ENCODE results near the gene CHSY3.

Gene CHSY3

DNA sequence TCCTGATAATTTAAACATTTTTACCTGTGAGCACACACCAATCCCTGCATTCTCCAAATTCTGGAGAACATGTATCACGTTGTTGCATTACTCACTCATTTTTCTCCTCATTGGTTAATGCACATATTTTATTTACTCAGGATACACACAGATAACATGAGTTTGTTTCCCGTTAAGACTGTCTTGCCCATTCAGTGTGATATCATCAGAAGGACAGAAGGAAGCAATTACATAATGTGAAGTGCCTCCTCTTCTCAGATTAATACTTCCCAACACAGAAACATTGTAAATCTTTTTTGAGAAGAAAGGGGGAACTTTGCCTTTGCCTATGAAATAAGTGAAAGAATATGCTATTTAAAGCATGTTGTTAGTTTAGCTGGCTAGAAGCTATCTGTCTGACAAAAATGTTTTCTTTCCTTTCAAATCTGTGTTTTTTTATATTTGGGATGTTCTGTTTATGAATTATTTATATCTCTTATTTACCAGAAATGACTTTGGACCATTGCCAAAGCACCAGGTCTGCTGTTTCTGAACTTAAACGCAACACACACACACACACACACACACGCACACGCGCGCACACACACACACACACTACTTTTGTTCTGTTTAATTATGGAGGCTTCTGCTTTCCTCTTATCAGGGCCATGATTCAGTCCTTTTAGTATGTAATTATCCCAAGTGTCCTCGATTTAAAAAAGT, 186.5 kb downstream of the CHSY3 start:
- DNase-seq (ENCODE audit: low spot score), result no peak

DNA sequence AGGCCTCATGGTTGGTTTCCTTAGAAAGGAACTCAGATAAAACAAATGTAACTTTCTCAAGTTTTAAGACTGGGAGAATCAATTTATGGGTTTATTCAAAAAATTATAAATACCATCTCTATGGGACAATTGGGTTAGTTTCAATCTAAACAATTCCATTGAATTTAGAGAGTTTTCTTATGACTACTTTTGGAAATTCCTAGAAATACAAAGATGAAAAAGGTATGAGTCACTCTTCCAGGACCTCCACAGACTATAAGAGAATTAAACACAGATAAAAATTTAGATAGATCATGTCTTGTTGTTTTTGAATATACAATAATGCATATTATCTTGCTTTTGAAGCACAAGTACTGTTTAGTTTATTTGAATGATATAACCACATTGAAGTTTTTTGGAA, 188.7 kb downstream of the CHSY3 start:
- DNase-seq (ENCODE audit: low spot score), result no peak

DNA sequence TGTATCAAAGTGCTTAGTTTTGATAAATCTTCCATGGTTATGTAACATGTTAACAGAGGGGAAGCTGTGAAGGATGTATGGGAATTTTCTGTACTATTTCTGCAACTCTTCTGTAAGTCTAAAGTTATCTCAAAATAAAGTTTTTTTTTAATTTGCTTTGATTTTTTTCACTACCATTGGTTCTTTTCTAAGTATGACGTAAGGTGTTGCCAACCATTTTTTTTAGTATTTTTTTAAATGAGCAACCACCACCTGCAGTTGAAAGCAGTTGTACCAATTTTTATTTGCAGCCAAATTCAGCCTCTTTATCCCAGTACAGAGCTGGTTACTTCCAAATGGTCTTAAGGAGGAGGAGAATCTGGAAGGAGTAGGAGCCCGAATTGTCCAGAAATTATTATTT, 192.2 kb downstream of the CHSY3 start:
- DNase-seq (ENCODE audit: low spot score), result no peak

DNA sequence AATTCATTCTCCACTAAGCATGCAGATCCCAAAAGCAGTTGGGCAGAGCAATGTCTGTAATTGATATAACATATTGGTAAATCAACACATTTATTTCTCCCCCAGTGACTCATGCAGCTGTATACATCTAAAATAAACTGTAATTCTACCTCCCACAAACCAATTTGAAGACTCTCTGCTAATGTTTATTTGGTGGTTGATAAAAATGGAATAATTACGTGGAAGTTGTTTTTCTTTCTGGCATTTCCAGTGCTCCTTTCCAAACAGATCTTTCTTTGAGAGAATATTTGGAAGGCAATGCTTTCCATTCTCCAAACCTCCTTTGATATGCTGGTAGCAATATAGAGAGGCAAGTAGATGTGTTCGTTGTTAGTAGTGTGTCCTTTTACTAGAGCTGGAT, 194.7 kb downstream of the CHSY3 start:
- DNase-seq (ENCODE audit: low spot score), result no peak

DNA sequence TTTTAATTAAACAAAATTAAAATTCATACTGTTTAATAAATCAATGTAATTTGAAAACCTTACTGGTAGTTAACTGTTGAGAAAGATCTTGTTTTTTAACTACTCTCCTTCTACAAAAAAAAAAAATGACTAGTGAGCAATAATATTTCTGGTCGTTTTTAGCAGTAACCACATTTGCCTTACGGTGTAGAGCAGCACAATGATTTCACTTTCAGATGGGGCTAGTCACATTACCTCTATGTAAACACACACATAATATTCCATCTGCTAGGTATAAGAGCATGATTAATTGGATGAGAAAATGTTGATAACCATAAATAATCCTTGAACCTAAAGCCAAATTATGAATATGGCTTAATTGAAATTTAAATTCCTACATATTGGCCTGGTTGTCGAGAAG, 198.1 kb downstream of the CHSY3 start:
- no peak for DNase-seq (ENCODE audit: low spot score)

DNA sequence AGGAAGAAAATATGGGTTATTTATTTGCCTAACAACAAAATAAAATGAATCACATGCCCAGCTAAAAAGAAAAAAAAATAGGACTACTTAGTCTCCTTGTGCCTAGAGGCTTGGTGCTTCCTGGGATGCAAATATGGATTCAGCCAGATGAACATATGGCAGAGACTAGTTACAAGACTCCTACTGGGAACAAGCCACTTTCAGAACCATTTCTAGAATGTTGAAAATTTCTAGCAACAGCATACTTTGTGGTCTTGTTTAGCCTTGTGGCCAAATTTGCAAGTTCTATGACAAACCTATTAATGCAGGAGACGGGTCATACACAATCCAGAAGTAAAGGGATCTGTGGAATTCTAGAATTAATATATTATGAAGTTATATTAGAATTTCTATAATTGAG, 198.7 kb downstream of the CHSY3 start:
- no peak for DNase-seq (ENCODE audit: low spot score)

DNA sequence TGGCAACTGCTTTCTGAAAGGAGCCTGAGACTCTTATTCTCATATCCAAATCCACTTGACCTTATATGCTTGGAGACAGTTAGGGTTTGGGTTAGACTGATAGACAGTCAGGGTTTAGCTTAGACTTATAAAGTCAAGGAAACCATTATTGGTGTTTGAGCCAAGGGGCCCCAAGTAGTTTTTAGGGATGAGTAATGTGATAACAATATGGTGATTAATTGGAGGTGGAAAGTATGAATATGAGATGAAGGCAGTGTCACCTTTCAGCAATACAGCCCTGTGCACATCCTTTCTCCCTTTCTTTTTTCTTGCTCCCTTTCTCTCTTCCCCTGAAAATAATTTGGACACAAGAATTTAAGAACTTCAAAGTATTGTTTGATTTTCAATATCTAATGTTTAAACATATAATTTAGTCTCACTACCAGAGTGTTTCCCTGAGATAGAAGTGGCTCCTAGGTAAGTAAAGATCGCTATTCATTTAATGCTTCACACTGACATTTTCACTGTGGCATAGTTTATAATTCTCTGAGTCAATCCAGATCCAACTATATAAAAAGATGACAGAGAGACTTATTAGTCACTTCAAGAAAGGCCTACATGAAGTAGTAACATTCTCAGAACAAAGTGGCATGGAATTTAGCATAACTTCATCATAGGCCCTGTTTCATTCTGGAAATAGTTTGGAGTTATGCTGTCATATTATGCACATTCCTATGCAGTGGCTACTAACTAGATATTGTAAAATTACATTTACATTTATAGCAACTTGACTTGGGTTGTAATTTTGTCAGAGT, 200.8 kb downstream of the CHSY3 start:
- DNase-seq (ENCODE audit: low spot score), result no peak

DNA sequence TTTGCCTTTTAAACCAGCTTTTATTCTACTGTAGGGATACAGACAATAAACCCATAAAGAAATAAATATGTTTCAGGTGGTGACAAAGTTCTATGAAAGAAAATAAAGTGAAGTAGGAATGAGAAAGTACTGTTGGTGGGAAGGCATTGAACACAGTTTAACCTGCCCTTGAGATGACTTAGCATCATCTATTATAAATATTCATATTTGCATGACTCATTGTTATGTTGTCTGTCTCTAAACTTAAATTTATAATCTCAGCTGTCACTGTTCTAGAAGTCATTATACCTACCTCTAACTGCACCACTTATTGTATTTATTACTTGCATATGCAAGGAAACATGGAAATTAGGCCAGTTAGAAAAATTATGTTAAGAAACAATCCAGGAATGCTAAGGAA, 202.2 kb downstream of the CHSY3 start:
- DNase-seq (ENCODE audit: low spot score), result no peak

DNA sequence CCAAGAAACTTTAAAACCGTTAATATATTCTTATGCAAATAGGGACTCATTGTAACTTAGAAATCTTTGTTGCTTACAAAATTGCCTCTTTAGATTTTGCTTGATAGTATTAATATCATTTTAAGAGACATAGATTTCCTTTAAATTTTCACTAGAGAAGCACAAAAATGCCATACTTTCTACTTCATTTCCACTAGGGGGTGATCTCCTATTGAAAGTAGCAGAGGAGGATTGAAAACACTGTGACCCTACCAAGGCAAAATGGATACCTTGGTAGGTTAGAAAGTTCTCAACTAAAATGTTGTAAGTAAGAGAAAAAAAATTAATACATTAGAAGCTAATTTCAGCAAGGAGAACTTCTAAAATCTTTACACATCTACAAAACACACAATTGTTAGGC, 204.9 kb downstream of the CHSY3 start:
- peak; percentile 12 for DNase-seq (ENCODE audit: low spot score)

DNA sequence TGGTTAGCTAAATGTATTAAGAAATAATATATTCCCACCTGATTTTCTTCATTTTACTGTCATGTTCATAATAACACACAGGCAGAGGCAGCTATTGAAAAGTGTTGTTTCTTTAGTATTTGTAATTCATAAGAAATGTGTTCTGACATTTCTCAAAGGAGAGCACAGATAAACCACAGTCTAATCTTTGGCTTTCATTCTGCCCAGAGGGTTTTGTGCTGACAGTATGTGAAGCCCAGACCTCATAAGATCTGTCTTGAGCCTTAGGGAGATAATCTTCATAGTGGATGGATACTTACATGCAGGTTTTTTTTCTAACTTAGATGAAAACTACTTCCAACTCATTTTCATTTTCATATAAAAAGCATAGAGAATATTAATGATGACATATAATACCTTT, 206.1 kb downstream of the CHSY3 start:
- no peak for DNase-seq (ENCODE audit: low spot score)

DNA sequence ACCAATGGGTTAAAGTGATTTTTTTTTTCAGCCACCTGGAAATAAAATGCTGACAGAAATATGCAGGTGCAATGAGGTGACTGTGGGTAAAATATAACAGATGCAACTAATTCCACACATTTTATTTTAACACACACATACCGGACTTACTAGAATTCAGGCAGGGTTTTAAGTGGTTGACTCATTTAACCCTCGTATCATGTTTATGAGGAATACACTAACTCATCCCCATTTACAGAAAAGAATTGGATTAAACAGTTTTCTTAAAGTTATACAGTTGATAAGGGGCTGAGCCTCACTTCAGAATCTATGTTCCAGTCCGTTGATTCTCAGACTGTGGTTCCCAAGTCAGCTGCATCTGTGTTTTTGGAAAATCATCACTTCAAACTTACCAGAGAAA, 207.5 kb downstream of the CHSY3 start:
- no peak for DNase-seq (ENCODE audit: low spot score)

DNA sequence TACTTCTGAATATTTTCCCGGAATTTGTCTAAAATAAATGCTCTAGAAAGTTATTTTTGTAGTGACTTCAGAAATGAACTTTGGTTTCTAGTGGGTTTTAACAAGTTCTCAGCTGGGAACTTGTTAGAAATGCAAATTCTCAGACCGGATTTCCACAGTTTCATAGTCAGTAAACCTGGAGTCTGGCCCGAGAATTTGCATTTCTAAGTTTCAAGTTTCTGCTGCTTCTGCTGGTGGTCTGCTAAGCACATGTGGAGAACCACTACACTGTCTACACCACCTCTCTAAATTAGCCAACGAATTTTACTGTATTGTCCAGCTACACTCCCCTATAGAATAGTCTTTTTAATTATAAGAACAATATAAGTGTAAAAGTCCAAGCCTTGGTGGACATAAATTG, 208.0 kb downstream of the CHSY3 start:
- no peak for DNase-seq (ENCODE audit: low spot score)

DNA sequence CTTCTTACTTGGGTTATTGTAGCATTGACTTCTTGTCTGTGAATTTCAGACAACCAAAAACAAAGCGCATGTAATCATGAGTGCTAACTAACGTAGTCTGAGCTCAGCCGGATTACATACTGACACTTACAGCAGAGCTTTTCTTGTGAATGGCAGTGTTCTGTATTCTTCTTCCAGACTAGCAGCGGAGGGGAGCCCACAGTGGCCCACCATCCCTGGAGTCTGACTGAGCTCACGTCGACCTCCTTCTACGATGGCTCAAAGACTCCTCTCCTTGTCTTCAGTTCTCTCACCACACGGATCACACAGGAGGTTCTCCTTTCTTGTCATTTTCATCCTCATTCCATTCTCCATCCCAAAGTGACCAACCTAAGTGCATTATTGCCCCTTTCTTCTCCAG, 211.4 kb downstream of the CHSY3 start:
- no peak for DNase-seq (ENCODE audit: low spot score)

DNA sequence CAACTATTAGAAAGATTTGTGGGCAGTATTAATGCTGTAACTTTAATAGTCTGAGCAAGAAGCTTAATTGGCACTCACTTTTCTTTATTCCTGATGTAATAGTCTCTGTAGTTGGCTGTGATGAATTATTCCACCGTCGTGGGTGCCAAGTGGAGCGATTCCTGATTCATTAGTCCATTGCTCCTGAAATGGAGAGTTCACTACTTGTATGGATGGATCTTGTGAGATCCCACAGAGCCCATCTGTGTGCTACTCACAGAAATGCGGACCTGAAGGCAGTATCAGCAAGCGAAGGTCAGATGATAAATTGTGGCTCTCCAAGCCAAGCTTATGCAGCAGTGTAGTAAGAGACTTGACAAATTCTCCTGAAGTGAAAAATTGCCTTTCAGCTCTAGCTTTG, 212.2 kb downstream of the CHSY3 start:
- DNase-seq (ENCODE audit: low spot score), result no peak

DNA sequence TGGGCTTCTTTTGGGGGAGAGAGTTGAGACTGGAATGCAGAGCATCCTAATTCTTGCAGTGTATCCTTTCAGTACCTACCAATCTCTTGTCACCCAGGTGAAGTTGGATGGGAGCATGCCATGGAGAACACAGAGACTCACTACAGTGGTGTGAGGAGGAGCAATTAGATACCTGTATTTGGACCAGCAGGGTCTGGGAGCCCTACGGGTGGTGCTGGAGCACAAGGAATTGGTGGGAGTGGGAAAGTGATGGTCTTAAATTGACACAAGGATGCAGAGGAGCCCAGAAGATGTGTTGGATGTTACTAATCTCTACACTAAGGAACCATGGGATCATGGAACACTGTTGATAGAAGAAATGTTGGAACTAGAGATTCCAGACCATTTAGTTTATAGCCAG, 212.7 kb downstream of the CHSY3 start:
- DNase-seq (ENCODE audit: low spot score), result no peak

DNA sequence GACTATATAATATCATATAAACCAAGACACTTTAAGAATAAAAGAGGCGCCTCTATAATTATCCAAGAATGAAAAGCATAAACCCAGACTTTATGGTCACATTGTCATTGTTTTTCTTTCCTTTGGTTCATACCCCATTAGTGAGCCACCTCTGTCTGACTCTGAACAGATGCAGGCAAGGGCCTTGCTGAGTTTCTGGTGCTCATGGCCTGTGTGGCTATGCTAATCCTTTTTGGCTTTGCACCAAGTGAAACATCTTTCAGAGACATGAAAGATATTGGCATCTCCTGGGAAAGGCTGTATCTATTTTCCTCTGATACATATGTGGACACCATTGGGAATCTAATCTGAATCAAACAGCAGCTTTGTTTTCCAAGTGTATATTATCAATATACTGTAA, 222.5 kb downstream of the CHSY3 start:
- no peak for DNase-seq (ENCODE audit: low spot score)

DNA sequence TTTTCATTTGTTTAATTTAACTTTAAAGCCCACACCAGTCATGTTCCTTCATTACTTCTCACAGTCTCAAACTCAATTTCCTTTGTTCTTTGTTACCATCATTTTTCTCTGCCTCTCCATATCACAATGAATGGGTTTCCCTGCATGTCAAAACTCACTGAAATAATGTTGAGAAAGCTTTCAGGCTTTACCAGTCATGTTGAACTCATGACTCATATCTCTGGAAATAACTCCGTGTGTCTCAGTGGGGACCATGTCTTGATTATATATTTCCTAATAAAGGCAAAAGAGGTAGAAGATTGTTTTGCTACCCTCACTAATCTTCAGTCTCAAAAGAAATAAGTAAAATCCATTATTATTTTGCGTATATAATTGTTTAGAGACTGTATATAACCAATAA, 231.2 kb downstream of the CHSY3 start:
- DNase-seq (ENCODE audit: low spot score), result no peak

DNA sequence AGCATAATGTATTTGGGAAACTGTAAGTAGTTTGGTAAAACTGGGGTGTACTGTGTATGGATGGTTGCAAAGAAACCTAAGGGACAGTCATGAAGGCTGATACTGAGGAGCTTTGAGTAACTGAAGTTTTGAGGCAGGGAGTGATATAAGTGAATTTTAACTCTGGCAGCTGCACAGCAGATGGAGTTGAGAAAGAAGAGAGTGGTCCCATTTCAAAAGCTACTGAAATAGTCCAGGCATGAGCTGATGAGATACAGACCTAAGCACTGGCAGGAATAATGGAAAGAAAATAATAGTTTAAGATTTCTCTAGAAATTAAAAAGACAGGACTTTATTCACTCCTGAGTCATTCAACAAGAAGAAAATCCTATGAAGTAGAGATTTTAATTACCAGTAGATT, 232.0 kb downstream of the CHSY3 start:
- DNase-seq (ENCODE audit: low spot score), result no peak

DNA sequence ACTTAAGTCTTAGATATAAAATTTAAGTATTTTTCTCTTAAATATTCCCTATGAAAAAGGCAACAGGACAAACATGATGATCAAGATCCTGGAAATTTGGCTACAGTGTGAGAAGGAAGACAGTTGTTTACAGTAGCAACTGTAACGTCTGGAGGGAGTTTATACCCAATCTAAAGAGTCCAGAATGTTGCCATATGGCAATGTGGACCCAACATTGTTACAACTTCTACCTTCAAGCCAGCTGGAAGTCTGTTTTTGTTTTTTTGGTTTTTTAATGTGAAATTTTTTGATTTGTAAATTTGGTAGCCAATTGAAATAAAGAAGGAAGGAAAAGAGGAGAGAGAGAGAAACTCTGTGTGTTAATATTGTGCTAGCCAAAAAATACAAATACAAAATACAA, 233.4 kb downstream of the CHSY3 start:
- no peak for DNase-seq (ENCODE audit: low spot score)

DNA sequence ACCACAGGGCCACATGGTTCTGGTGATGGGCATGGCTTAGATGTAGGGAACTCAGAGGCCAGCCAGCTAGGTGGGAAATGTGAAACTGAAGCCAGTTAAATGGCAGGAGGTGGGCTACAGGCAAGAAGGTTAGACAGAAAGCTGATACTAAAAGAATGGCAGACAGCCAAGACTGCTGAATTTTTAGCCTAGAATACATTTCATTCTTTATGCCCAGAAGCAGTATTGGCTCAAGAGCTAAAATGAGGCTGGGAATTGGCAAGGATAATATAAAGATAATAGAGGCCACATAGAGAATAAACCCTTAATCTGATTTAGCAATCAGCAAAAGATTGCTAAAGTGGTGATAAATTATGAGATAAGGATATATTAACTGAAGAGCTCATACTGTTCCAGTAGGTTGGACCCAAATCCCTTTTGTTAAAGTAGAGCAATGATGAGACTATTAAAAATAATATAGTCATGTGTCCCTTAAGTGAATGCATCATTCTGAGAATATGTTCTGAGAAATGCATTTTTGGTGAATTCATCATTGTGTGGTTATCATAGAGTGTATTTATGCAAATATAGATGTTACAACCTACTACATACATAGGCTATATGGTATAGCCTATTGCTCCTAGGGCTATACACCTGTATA, 234.3 kb downstream of the CHSY3 start:
- peak; percentile 5 for DNase-seq (ENCODE audit: low spot score)

DNA sequence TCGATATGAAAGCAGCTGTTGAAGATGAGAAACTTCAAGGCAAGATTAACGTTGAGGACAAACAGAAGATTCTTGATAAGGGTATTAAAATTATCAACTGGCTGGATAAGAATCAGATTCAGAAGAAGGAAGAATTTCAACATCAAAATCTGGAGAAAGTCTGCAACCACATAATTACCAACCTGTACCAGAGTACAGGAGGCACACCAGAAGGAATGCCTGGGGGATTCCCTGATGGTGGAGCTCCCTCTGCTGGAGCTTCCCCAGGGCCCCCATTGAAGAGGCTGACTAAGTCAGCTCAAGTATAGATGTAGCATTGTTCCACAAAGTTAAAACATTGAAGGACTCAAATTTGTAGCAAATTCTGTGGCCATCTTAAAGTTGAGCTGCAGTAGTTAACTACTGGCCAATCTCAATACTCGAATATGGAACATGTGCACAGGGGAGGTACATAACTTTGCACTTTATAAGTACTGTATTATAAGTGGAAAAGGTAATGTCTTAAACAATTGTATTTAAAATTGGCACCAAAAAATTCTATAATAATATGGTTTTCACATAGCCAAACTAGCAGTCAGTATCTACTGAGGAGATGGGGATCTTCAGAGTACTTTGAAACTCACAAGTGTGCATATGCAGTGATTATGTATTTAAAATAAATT, 237.5 kb downstream of the CHSY3 start:
- DNase-seq (ENCODE audit: low spot score), result no peak

DNA sequence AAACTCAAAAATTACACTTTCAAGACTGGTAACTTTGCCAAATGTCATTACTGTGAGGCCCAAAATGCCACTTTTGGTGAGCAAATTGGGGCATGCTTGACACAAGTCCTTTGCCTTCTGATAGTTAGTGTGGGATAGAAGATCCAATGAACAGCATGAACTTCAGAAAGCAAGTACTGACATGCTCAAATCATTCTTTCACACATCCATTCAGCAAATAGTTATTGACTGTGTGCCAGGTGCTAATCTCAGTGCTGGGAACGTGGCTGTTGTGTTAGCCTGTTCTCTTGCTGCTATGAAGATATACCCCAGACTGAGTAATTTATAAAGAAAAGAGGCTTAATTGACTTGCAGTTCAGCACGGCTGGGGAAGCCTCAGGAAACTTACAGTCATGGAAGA, 247.0 kb downstream of the CHSY3 start:
- no peak for DNase-seq (ENCODE audit: low spot score)

Measured in SK-N-DZ (cell line).